SK-N-MC (cell line): ENCODE results near the gene MTO1.
A peak's percentile ranks its signal among the peaks of the same experiment; 100 is the strongest.

Source experiments
- DNase-seq: peaks from one replicate; pipeline ENCODE4 v3.0.0-alpha.2; 2011; ENCODE audit warnings: low read depth, low spot score
- H3K27ac ChIP-seq: fragments of 200-600 bp; sonication (generic); 2 replicates; pipeline ENCODE4 v1.5.1; 2016; ENCODE audit warnings: mixed run types
- H3K36me3 ChIP-seq: fragments of 200-600 bp; sonication (generic); 2 replicates; pipeline ENCODE4 v1.6.1; 2017; ENCODE audit warnings: antibody characterized with exemption, low read length, mixed read lengths; ENCODE audit not compliant: insufficient read depth
- H3K4me3 ChIP-seq: fragments of 200-600 bp; sonication (generic); 2 replicates; pipeline ENCODE4 v1.5.1; 2016
- H3K9ac ChIP-seq: fragments of 200-600 bp; sonication (generic); 2 replicates; pipeline ENCODE4 v1.8.0; 2017; ENCODE audit warnings: mixed run types, mixed read lengths; ENCODE audit not compliant: insufficient read length
- H3K9me3 ChIP-seq: fragments of 200-600 bp; sonication (generic); 2 replicates; pipeline ENCODE4 v1.6.1; 2017; ENCODE audit warnings: low read depth, mild to moderate bottlenecking, antibody characterized with exemption, low read length, moderate library complexity, mixed read lengths
- EZH2 ChIP-seq: fragments of 200-600 bp; sonication (generic); IDR thresholded peaks from one replicate; pipeline ENCODE4 v1.6.1; 2017; ENCODE audit warnings: antibody characterized with exemption
- FOXP2 ChIP-seq: optimal IDR thresholded peaks from 2 replicates; pipeline ENCODE3; 2011; ENCODE audit warnings: mild to moderate bottlenecking, moderate library complexity; ENCODE audit not compliant: insufficient read depth; ENCODE audit errors: extremely low read length, control extremely low read depth
- POLR2AphosphoS5 ChIP-seq: IDR thresholded peaks from 2 replicates; pipeline ENCODE4 v1.6.1; 2012; ENCODE audit warnings: mild to moderate bottlenecking, low read depth, low read length, borderline replicate concordance

The MTO1 gene, protein sequence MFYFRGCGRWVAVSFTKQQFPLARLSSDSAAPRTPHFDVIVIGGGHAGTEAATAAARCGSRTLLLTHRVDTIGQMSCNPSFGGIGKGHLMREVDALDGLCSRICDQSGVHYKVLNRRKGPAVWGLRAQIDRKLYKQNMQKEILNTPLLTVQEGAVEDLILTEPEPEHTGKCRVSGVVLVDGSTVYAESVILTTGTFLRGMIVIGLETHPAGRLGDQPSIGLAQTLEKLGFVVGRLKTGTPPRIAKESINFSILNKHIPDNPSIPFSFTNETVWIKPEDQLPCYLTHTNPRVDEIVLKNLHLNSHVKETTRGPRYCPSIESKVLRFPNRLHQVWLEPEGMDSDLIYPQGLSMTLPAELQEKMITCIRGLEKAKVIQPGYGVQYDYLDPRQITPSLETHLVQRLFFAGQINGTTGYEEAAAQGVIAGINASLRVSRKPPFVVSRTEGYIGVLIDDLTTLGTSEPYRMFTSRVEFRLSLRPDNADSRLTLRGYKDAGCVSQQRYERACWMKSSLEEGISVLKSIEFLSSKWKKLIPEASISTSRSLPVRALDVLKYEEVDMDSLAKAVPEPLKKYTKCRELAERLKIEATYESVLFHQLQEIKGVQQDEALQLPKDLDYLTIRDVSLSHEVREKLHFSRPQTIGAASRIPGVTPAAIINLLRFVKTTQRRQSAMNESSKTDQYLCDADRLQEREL

DNA sequence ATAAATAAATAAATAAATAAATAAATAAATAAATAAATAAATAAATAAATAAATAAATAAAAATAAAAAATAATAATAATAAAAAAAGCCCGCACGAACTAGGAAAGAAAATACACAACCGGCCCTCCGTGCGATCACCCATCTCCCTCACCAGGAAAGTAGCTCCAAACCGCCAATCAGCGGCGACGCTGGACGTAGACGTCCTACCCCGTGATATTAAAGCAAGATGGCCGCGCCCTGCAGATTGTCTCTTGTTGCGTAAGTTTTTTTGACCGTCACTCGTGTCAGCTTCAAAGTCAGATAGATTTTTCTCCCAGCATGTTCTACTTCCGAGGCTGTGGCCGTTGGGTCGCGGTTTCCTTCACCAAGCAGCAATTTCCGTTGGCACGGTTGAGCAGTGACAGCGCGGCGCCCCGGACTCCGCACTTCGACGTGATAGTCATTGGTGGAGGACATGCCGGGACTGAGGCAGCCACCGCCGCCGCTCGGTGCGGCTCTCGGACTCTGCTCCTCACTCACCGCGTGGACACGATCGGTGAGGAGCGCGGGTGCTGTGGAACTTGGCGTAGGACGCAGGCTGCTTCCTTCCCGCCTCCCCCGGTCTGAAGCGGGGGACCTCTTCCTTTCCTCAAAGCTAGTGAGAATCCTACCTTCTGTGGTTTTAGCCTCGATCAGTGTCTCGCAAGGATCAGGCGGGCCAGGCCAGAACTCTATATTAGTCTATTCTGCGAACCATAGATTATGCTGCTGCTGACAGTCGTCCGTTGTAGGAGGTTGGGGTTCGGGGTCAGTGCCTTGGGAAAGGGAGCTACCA is at the start of gene MTO1:
TSS of gene MTO1 (plus strand) at position 201 of the 814 bp plus-strand sequence. CDS start at position 319, 118 bp downstream.
- peak within 1 kb of the TSS; percentile 96 for H3K27ac ChIP-seq
- DNase-seq: peak; percentile 55
- peak within 1 kb of the TSS; percentile 99 for H3K9ac ChIP-seq
- H3K36me3 ChIP-seq: peaks cover 17% of the 10 kb centered on the region
- H3K9me3 ChIP-seq: no peaks in the 10 kb centered on the region
- TF ChIP-seq EZH2 (no peak), POLR2AphosphoS5 (peak; percentile 98)
- H3K4me3 ChIP-seq: peak within 1 kb of the TSS; percentile 100

DNA sequence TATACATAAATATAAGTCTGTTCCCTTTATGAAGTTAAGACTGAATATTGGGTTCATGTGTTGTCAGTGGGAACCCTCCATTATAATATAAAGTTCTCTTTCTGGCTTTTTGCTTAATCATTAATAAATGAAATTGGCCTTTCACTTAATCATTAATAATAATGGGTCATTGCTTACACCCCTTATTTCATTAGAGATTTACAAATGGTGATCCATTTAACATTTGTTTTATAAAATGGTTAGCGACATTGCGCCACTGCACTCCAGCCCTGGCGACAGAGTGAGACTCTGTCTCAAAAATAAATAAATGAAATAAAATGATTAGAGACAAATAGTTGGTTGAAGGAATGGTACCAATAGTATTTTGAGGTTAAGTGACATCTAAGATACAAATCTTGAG is 48.4 kb upstream of the MTO1 start:
- H3K4me3 ChIP-seq: no peak overlapping the region
- no peak overlapping the region for H3K9ac ChIP-seq
- DNase-seq: no peak
- no peak overlapping the region for H3K27ac ChIP-seq
- no peaks in the 10 kb centered on the region for H3K36me3 ChIP-seq
- H3K9me3 ChIP-seq: no peaks in the 10 kb centered on the region
- TF ChIP-seq POLR2AphosphoS5: no peak
- TF ChIP-seq EZH2: no peak
- no peak for TF ChIP-seq FOXP2

DNA sequence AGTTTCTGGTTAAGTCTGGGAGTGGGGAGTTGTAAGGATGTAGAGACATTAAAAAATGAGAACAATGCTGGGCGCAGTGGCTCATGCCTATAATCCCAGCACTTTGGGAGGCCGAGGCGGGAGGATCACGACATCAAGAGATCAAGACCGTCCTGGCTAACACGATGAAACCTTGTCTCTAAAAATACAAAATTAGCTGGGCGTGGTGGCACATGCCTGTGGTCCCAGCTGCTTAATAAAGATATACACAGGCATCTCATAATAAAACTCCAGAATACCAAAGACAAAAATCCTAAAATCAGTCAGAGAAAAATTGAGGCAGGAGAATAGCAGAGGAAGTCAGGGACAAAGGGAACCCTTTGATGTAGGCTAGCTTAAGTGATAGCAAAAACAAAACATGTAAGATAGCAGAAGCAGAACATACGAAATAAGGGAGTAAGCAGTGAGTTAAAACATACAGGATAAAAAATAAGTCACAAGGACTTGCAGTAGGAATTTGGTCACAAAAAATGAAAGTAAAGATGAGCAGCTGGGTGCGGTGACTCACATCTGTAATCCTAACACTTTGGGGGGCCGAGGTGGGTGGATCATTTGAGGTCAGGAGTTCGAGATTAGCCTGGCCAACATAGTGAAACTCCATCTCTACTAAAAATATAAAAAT is 43.3 kb upstream of the MTO1 start:
- H3K9me3 ChIP-seq: no peaks in the 10 kb centered on the region
- no peak overlapping the region for H3K27ac ChIP-seq
- TF ChIP-seq FOXP2 (no peak), EZH2 (no peak), POLR2AphosphoS5 (no peak)
- no peak overlapping the region for H3K4me3 ChIP-seq
- H3K9ac ChIP-seq: no peak overlapping the region
- no peak for DNase-seq
- no peaks in the 10 kb centered on the region for H3K36me3 ChIP-seq

- no peak overlapping the region for H3K9ac ChIP-seq
- H3K27ac ChIP-seq: no peak overlapping the region
- TF ChIP-seq EZH2: no peak
- TF ChIP-seq POLR2AphosphoS5: no peak
- no peak for TF ChIP-seq FOXP2
Observed at GRCh38 chr6:73421534-73421933, 40.0 kb upstream of the MTO1 start.

DNA sequence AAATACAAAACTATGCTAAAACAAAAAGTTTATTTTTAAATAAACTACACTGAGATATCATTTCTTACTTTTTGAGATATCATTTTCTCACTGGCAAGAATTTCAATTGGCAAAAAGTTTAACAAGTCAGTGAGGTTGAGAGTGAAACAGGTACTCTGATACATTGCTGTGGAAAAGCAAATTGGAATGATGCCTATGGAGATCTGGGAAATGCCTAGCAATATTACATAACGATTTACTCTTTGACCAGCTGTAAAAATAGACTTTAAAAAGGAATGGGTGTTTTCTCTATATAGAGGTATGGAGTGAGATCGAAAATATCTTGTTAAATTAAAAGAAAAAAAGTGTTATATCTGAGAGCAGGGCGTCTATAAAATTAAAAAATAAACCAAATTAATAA is 26.3 kb upstream of the MTO1 start:
- no peak overlapping the region for H3K4me3 ChIP-seq
- H3K27ac ChIP-seq: no peak overlapping the region
- H3K9ac ChIP-seq: no peak overlapping the region
- H3K36me3 ChIP-seq: no peaks in the 10 kb centered on the region
- TF ChIP-seq FOXP2 (no peak), POLR2AphosphoS5 (no peak), EZH2 (no peak)
- DNase-seq: no peak
- H3K9me3 ChIP-seq: no peaks in the 10 kb centered on the region

More at GRCh38 chr6:73421534-73421933, 40.0 kb upstream of the MTO1 start:
- no peak overlapping the region for H3K4me3 ChIP-seq
- H3K9me3 ChIP-seq: no peaks in the 10 kb centered on the region
- no peaks in the 10 kb centered on the region for H3K36me3 ChIP-seq
- no peak for DNase-seq

DNA sequence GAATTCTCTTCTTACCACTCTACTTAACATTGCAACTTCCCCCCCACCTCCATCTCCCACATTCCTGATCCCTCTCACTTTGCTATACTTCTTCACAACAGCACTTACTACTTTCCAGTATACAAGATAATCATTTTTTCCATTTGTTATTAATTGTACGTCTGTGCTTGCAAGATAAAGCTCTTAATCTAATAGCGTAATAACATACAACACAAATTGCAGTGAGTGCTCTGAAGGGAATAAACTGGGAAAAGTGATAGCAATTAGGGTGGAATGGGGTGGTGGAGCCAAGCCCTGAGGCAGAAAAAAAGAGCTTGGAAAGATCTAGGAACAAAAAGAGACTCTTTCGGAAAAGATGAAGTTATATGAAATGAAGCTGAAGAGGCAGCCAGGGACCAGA is 18.0 kb upstream of the MTO1 start:
- Histone ChIP-seq H3K36me3 (no peaks in the 10 kb centered on the region), H3K9me3 (no peaks in the 10 kb centered on the region), H3K27ac (no peak overlapping the region), H3K9ac (no peak overlapping the region), H3K4me3 (no peak overlapping the region)
- no peak for TF ChIP-seq EZH2
- no peak for TF ChIP-seq POLR2AphosphoS5
- no peak for TF ChIP-seq FOXP2
- no peak for DNase-seq

GRCh38 chr6:73451223-73452106 is 10.1 kb upstream of the MTO1 start:
- Histone ChIP-seq H3K4me3 (no peak overlapping the region), H3K27ac (no peak overlapping the region), H3K9me3 (no peaks in the 10 kb centered on the region), H3K36me3 (no peaks in the 10 kb centered on the region), H3K9ac (no peak overlapping the region)
- no peak for DNase-seq
- TF ChIP-seq POLR2AphosphoS5: no peak
